GM12892 (cell line): ENCODE measurements around the gene HELZ2.

Source experiments
- POLR2A ChIP-seq: IDR thresholded peaks from 2 replicates; pipeline ENCODE4 v1.6.1; 2011; ENCODE audit warnings: low read depth, low read length, control low read depth
- POLR2AphosphoS5 ChIP-seq: IDR thresholded peaks from 2 replicates; pipeline ENCODE4 v1.6.1; 2011; ENCODE audit warnings: low read depth, low read length, control low read depth
- TAF1 ChIP-seq: IDR thresholded peaks from 2 replicates; pipeline ENCODE4 v1.6.1; 2011; ENCODE audit warnings: low read depth, mild to moderate bottlenecking, control low read depth, low read length, borderline replicate concordance

DNA sequence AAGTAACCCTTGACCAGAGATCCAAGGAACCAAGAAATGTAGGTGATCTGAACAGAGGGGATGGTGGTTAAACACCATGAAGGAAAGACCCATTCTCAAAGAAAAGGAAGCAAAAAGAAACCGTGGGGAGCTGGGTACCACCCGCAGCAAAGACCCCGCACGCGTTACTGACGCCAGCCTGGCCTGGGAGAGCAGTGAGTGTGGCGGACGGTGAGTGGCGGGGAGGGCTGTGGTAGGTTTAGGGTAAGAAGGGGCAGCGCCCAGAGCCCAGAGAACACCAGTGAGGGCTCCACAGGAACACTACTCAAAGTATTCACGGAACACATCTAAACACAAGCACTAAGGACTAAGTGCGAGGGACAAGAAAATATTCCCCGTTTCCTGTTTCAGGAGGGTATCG lies 48.7 kb upstream of the HELZ2 start:
- no peak for TF ChIP-seq POLR2A
- TF ChIP-seq POLR2AphosphoS5 = no peak
- TF ChIP-seq TAF1 = no peak
